SH-SY5Y (cell line): Measurements from ENCODE around the gene MACROD2.

Experiments
- GATA2 ChIP-seq: IDR thresholded peaks from 2 replicates; pipeline ENCODE4 v1.6.1; 2011; ENCODE audit warnings: mild to moderate bottlenecking, low read depth, low read length
- GATA3 ChIP-seq: IDR thresholded peaks from 2 replicates; pipeline ENCODE4 v1.6.1; 2011; ENCODE audit warnings: low read depth, mild to moderate bottlenecking, low read length, moderate library complexity

GRCh38 chr20:13995841-13996240 lies 525 bp downstream of the MACROD2 start:
- TF ChIP-seq GATA2 (no peak), GATA3 (no peak)
